A549 (cell line): ENCODE measurements around the gene PSAPL1.

Experiments used
- PBX3 ChIP-seq: IDR thresholded peaks from 2 replicates; pipeline ENCODE4 v1.6.1; 2012
- RAD21 ChIP-seq, 2 experiments: fragments of >200 bp in 1 of 2; sonication (Bioruptor Twin) in 1 of 2; formaldehyde crosslinking in 1 of 2; IDR thresholded peaks in 1 of 2; conservative IDR thresholded peaks in 1 of 2; 2 replicates in 1 of 2; 3 replicates in 1 of 2; pipeline ENCODE4 v1.6.1; 2012 to 2018; ENCODE audit warnings: inconsistent platforms in 1 of 2
- TF ChIP-seq, protein P1 (sequence below): fragments of >200 bp; sonication (Bioruptor Twin); formaldehyde crosslinking; IDR thresholded peaks from 3 replicates; pipeline ENCODE4 v1.5.1; 2016

DNA sequence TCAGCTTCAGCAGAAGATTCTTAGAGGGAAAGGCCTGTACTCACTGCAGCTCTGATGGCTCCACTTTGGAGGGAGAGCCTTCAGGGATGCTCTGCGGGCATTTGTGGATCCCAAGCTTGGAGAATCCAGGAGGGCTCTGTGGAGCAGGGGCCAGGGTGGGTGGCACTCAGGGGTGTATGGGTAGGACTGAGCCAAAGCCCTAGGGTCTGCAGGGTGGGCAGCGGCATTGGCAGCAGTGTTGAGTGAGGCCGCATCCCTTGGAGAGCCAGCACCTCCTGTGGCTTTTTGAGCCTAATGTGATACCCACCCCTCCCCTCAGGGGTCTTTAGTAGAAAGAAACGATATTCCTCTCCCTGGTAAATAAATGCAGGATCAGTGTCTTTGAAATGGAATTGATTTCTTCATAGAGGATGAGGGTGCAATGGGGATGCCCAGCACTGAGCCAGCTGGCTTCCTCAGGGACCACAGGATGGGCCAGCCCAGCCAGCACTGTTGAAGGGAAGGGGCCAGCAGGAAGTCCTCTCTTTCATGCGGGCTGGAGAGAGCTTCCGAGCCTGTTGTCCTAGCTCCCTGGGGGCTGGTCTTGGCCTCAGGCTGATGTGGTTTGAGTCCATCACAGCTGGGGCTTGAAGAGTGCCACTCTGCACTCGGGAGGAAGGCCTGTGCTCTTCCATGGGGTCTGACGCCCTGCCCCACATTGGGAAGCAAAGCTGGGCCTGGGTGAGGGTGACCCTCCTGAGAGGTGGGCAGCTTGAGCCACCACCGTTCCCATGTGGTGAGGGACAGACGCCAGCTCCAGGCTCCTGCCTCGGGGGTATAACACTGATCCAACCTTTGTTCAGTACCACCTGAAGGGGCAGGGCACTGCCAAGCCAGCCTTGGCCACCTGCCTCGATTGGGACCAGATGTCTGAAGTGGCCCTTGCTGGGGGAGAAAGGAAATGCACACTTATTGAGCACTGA, 49.5 kb downstream of the PSAPL1 start:
- TF ChIP-seq, protein P1, sequence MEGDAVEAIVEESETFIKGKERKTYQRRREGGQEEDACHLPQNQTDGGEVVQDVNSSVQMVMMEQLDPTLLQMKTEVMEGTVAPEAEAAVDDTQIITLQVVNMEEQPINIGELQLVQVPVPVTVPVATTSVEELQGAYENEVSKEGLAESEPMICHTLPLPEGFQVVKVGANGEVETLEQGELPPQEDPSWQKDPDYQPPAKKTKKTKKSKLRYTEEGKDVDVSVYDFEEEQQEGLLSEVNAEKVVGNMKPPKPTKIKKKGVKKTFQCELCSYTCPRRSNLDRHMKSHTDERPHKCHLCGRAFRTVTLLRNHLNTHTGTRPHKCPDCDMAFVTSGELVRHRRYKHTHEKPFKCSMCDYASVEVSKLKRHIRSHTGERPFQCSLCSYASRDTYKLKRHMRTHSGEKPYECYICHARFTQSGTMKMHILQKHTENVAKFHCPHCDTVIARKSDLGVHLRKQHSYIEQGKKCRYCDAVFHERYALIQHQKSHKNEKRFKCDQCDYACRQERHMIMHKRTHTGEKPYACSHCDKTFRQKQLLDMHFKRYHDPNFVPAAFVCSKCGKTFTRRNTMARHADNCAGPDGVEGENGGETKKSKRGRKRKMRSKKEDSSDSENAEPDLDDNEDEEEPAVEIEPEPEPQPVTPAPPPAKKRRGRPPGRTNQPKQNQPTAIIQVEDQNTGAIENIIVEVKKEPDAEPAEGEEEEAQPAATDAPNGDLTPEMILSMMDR, result no peak
- no peak for TF ChIP-seq PBX3
- no peak for TF ChIP-seq RAD21 (conservative IDR thresholded peaks at IDR 0.05 in 1 of 2, IDR thresholded peaks at IDR 0.05 in 1 of 2)
